NCI-H526 (cell line): ENCODE results near the gene GALNT10.

Source experiments
- DNase-seq, 2 experiments: peaks; one replicate each; lab custom pipeline; 2025; lab: John Stamatoyannopoulos, UW

GALNT10 gene

GRCh38 chr5:154267516-154267915 is 77.0 kb downstream of the GALNT10 start:
- DNase-seq: no peak

- no peak for DNase-seq
Measured at GRCh38 chr5:154268073-154268472, 77.5 kb downstream of the GALNT10 start.

- no peak for DNase-seq
Measured at GRCh38 chr5:154269414-154269813, 78.9 kb downstream of the GALNT10 start.

GRCh38 chr5:154271466-154271865 is 80.9 kb downstream of the GALNT10 start:
- no peak for DNase-seq

GRCh38 chr5:154271936-154272514 is 81.5 kb downstream of the GALNT10 start:
- no peak for DNase-seq

- no peak for DNase-seq
Measured at GRCh38 chr5:154273028-154273617, 82.6 kb downstream of the GALNT10 start.

- no peak for DNase-seq
Measured at GRCh38 chr5:154273963-154274827, 83.7 kb downstream of the GALNT10 start.

- DNase-seq: no peak
Measured at GRCh38 chr5:154274828-154275185, 84.3 kb downstream of the GALNT10 start.

- DNase-seq: no peak
Measured at GRCh38 chr5:154275566-154275965, 85.0 kb downstream of the GALNT10 start.

- no peak for DNase-seq
Measured at GRCh38 chr5:154276261-154276972, 85.9 kb downstream of the GALNT10 start.

GRCh38 chr5:154276973-154277331 is 86.4 kb downstream of the GALNT10 start:
- DNase-seq: no peak

- no peak for DNase-seq
Measured at GRCh38 chr5:154277499-154277898, 87.0 kb downstream of the GALNT10 start.

GRCh38 chr5:154278186-154278585 is 87.7 kb downstream of the GALNT10 start:
- DNase-seq: no peak

GRCh38 chr5:154278908-154279307 is 88.4 kb downstream of the GALNT10 start:
- no peak for DNase-seq

- no peak for DNase-seq
Measured at GRCh38 chr5:154284433-154284832, 93.9 kb downstream of the GALNT10 start.

- no peak for DNase-seq
Measured at GRCh38 chr5:154285661-154286408, 95.3 kb downstream of the GALNT10 start.

- no peak for DNase-seq
Measured at GRCh38 chr5:154286557-154286956, 96.0 kb downstream of the GALNT10 start.

GRCh38 chr5:154287136-154287535 is 96.6 kb downstream of the GALNT10 start:
- no peak for DNase-seq

- DNase-seq: no peak
Measured at GRCh38 chr5:154288145-154288544, 97.6 kb downstream of the GALNT10 start.

- no peak for DNase-seq
Measured at GRCh38 chr5:154291917-154292316, 101.4 kb downstream of the GALNT10 start.

- DNase-seq: no peak
Measured at GRCh38 chr5:154293219-154293618, 102.7 kb downstream of the GALNT10 start.

GRCh38 chr5:154295551-154295950 is 105.0 kb downstream of the GALNT10 start:
- DNase-seq: no peak
